Stomach smooth muscle (tissue), 2 donors: ENCODE data around the gene PLEKHA6.

ENCODE experiments used
- H3K27ac ChIP-seq: one replicate; pipeline ENCODE4 v1.7.0; 2013; ENCODE audit warnings: mild to moderate bottlenecking, low read length, inconsistent platforms
- H3K27me3 ChIP-seq, 2 donors: one replicate each; pipeline ENCODE4 v1.7.0; 2013; ENCODE audit warnings: low read length in 2 of 2; ENCODE audit not compliant: insufficient read depth in 2 of 2, control insufficient read depth in 1 of 2
- H3K36me3 ChIP-seq, 2 donors: one replicate each; pipeline ENCODE4 v1.7.0; 2013; ENCODE audit warnings: low read length in 2 of 2; ENCODE audit not compliant: control insufficient read depth in 2 of 2, insufficient read depth in 2 of 2
- H3K4me1 ChIP-seq: one replicate; pipeline ENCODE4 v1.7.0; 2013; ENCODE audit warnings: low read length; ENCODE audit not compliant: control insufficient read depth, insufficient read depth
- H3K4me3 ChIP-seq, 2 donors: one replicate each; pipeline ENCODE4 v1.7.0; 2013; ENCODE audit warnings: low read length in 2 of 2
- H3K9ac ChIP-seq, 2 donors: one replicate each; pipeline ENCODE4 v1.7.0; 2013; ENCODE audit warnings: low read length in 2 of 2, mild to moderate bottlenecking in 1 of 2
- H3K9me3 ChIP-seq, 2 donors: one replicate each; pipeline ENCODE4 v1.7.0; 2013; ENCODE audit warnings: low read length in 2 of 2; ENCODE audit not compliant: control insufficient read depth in 2 of 2
- donor health status: healthy.
- donor health status: Pancreatic carcinoma.

Gene PLEKHA6

DNA sequence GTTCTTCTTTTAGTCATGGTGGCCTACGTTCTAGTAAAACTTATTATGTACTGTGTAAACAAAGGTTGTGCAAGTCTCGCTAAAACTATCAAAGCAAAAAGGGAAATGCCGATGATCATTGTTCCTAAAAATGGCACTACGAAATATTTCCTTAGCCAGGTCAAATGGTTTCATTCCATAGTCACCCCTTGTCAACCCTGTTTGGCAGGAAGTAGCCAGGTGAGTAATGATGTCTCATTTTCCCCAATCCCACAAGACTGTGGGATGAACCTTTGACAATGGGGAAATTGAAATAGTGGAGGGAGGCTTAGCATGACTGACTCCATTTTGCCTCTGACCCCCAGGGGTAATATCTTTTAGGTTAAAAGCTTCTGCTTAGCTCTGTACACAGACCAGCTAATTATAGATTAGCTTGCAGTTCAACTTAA is 188.0 kb downstream of the PLEKHA6 start:
- peaks cover 4 to 7% of the 10 kb centered on the region in 2 donors for H3K27me3 ChIP-seq
- H3K4me1 ChIP-seq, result no peaks in the 10 kb centered on the region
- H3K9ac ChIP-seq, result no peak overlapping the region
- H3K9me3 ChIP-seq, result peaks cover 0 to 11% of the 10 kb centered on the region in 2 donors
- no peak overlapping the region for H3K27ac ChIP-seq
- no peaks in the 10 kb centered on the region for H3K36me3 ChIP-seq
- no peak overlapping the region for H3K4me3 ChIP-seq

DNA sequence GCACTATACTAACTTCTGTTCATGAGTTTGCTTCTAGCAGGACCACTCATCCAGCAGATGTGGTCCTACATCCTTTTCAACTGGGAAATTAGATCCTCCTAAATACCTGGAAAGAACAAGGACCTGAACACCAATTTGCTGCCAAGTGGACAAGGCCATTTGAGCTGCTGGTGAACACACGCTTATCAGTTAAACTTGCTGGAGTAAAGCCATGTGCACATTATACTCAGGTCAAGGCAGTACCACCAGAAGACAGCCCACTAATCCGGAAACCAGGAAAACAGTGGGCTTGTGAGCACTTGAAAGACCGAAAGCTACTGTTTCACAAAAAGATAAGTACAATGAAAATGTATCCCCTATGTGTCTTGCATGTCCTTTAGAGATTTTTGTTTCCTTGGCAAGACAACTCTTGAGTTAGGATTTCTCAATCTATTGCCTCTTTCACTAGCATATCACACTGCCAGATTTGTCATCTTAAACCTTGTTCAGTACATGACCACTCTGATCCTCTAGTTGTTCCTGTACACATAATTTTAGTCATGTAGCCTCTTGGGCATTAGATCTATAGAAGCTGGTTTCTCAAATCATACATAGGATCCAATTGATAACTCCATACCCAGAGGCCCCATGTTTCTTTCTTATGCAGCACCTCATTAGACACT is 189.1 kb downstream of the PLEKHA6 start:
- Histone ChIP-seq H3K9me3 (peaks cover 0 to 11% of the 10 kb centered on the region in 2 donors), H3K9ac (no peak overlapping the region), H3K36me3 (no peaks in the 10 kb centered on the region), H3K4me3 (no peak overlapping the region), H3K27me3 (peaks cover 4 to 7% of the 10 kb centered on the region in 2 donors), H3K27ac (no peak overlapping the region), H3K4me1 (no peaks in the 10 kb centered on the region)

DNA sequence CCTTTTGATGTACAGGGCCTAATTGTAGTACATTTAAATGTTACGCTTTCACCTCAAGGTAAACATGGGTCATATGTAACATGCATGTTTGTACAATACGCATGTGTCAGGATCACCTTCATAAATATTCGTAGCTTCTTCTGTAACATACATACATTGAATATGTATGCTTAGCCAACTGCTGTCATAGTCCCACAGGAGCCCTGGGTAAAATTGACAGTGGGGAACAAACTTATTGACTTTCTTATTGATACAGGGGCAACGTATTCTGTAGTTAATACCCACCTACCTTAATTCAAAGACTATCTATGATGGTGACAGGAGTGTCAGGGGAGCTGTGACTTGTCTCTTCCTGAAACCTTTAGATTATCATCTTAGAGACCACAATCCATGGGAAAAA is 189.9 kb downstream of the PLEKHA6 start:
- Histone ChIP-seq H3K36me3 (no peaks in the 10 kb centered on the region), H3K27me3 (peaks cover 3 to 4% of the 10 kb centered on the region in 2 donors), H3K4me1 (no peaks in the 10 kb centered on the region), H3K9me3 (peaks cover 0 to 11% of the 10 kb centered on the region in 2 donors), H3K9ac (no peak overlapping the region), H3K4me3 (no peak overlapping the region), H3K27ac (no peak overlapping the region)
